IMR-90 (cell line): ENCODE results near the gene SLC38A11. TPM values are rescaled to one million over a fixed set of nuclear protein-coding genes. Genes with fewer than 3 reads are reported as not detected.

Experiments used
- ATAC-seq: fragments of 200-7000 bp; cut with Tn5 transposase; 2 replicates; pipeline ENCODE4 v1.9.1; 2020; ENCODE audit warnings: low read depth, mild to moderate bottlenecking, moderate library complexity
- BruUV-seq: library from RNA; stranded (reverse); fragments of 400-500 nt; replicated peaks from 2 replicates; lab custom pipeline; 2021; lab: Mats Ljungman, UMichigan
- CTCF ChIA-PET: fragments of 300-600 bp; formaldehyde crosslinking; extraction: SDS; loops from one replicate; lab custom pipeline; 2021; ENCODE audit warnings: antibody characterized with exemption; lab: Yijun Ruan, JAX
- POLR2A ChIA-PET: fragments of 300-600 bp; sonication (Branson Sonifier 250); formaldehyde crosslinking; loops from one replicate; lab custom pipeline; 2022; ENCODE audit warnings: antibody characterized with exemption; ENCODE audit not compliant: unreplicated experiment; lab: Charles Lee
- DNase-seq: peaks from one replicate; pipeline ENCODE4 v3.0.0; 2013
- H2AFZ ChIP-seq: replicated peaks from 2 replicates; pipeline ENCODE3; 2013; ENCODE audit warnings: low read length, mild to moderate bottlenecking; ENCODE audit not compliant: poor library complexity
- H2AK5ac ChIP-seq: 2 replicates; pipeline ENCODE4 v1.6.1; 2013; ENCODE audit warnings: low read depth, low read length, inconsistent platforms
- H2AK9ac ChIP-seq: replicated peaks from 2 replicates; pipeline ENCODE3; 2013; ENCODE audit warnings: mild to moderate bottlenecking, low read depth, low read length, moderate library complexity; ENCODE audit not compliant: poor library complexity
- H2BK120ac ChIP-seq: 2 replicates; pipeline ENCODE4 v1.6.1; 2013; ENCODE audit warnings: low read depth, low read length, inconsistent platforms
- H2BK15ac ChIP-seq: 3 replicates; pipeline ENCODE4 v1.6.1; 2013; ENCODE audit warnings: low read depth, low read length, inconsistent platforms
- H2BK20ac ChIP-seq: 2 replicates; pipeline ENCODE4 v1.6.1; 2013; ENCODE audit warnings: low read depth, mild to moderate bottlenecking, inconsistent platforms, low read length, moderate library complexity
- H2BK5ac ChIP-seq: 2 replicates; pipeline ENCODE4 v1.6.1; 2013; ENCODE audit warnings: mild to moderate bottlenecking, low read depth, low read length, inconsistent platforms; ENCODE audit not compliant: poor library complexity, severe bottlenecking
- H3K14ac ChIP-seq: replicated peaks from 2 replicates; pipeline ENCODE4 v1.6.1; 2013; ENCODE audit warnings: low read depth, low read length, inconsistent platforms
- H3K18ac ChIP-seq: 2 replicates; pipeline ENCODE4 v1.6.1; 2013; ENCODE audit warnings: low read depth, low read length, control low read depth
- H3K23ac ChIP-seq: 2 replicates; pipeline ENCODE4 v1.6.1; 2013; ENCODE audit warnings: low read depth, low read length, inconsistent platforms
- H3K27ac ChIP-seq: 2 replicates; pipeline ENCODE4 v1.5.1; 2013; ENCODE audit warnings: mild to moderate bottlenecking, control low read depth, low read length; ENCODE audit not compliant: insufficient read depth
- H3K27me3 ChIP-seq: 2 replicates; pipeline ENCODE4 v1.6.1; 2013; ENCODE audit warnings: low read length; ENCODE audit not compliant: control insufficient read depth, insufficient read depth
- H3K36me3 ChIP-seq: 2 replicates; pipeline ENCODE4 v1.6.1; 2013; ENCODE audit warnings: low read length, mixed read lengths; ENCODE audit not compliant: control insufficient read depth, insufficient read depth
- H3K4ac ChIP-seq: 2 replicates; pipeline ENCODE4 v1.6.1; 2013; ENCODE audit warnings: low read depth, low read length, inconsistent platforms
- H3K4me1 ChIP-seq: 2 replicates; pipeline ENCODE4 v1.6.1; 2013; ENCODE audit warnings: low read length, mixed read lengths; ENCODE audit not compliant: control insufficient read depth, insufficient read depth
- H3K4me2 ChIP-seq: 2 replicates; pipeline ENCODE4 v1.6.1; 2013; ENCODE audit warnings: low read depth, mild to moderate bottlenecking, control low read depth, low read length, moderate library complexity
- H3K4me3 ChIP-seq: 2 replicates; pipeline ENCODE4 v1.5.1; 2013; ENCODE audit warnings: low read depth, mild to moderate bottlenecking, control low read depth, low read length, moderate library complexity; ENCODE audit not compliant: insufficient read depth
- H3K56ac ChIP-seq: 2 replicates; pipeline ENCODE4 v1.6.1; 2013; ENCODE audit warnings: low read length, inconsistent platforms; ENCODE audit not compliant: insufficient read depth; ENCODE audit errors: extremely low read depth
- H3K79me1 ChIP-seq, 2 experiments: 2 replicates each; pipeline ENCODE4 v1.6.1; 2013; ENCODE audit warnings: low read length in 2 of 2, inconsistent platforms in 1 of 2, low read depth in 1 of 2
- H3K9ac ChIP-seq: 2 replicates; pipeline ENCODE4 v1.6.1; 2013; ENCODE audit warnings: low read depth, low read length, control low read depth
- H3K9me1 ChIP-seq: 2 replicates; pipeline ENCODE4 v1.6.1; 2013; ENCODE audit warnings: low read length, inconsistent platforms; ENCODE audit not compliant: insufficient read depth
- H3K9me3 ChIP-seq: 2 replicates; pipeline ENCODE4 v1.6.1; 2013; ENCODE audit warnings: low read length; ENCODE audit not compliant: control insufficient read depth, insufficient read depth
- H4K20me1 ChIP-seq: 2 replicates; pipeline ENCODE4 v1.6.1; 2013; ENCODE audit warnings: low read length, inconsistent platforms; ENCODE audit not compliant: insufficient read depth
- H4K5ac ChIP-seq: 2 replicates; pipeline ENCODE4 v1.6.1; 2013; ENCODE audit warnings: mild to moderate bottlenecking, low read depth, low read length, control low read depth
- H4K8ac ChIP-seq, 2 experiments: 2 replicates each; pipeline ENCODE4 v1.6.1; 2013; ENCODE audit warnings: low read depth in 2 of 2, low read length in 2 of 2, control low read depth in 1 of 2, inconsistent platforms in 1 of 2
- H4K91ac ChIP-seq: 2 replicates; pipeline ENCODE4 v1.6.1; 2013; ENCODE audit warnings: low read depth, low read length, inconsistent platforms; ENCODE audit not compliant: insufficient read depth
- CEBPB ChIP-seq: IDR thresholded peaks from 2 replicates; pipeline ENCODE4 v1.6.1; 2012; ENCODE audit warnings: low read depth, low read length, improper control_type of control experiment
- CHD1 ChIP-seq: IDR thresholded peaks from 2 replicates; pipeline ENCODE4 v1.6.1; 2012; ENCODE audit warnings: low read depth, low read length, improper control_type of control experiment
- FOS ChIP-seq: fragments of 150-350 bp; IDR thresholded peaks from 2 replicates; pipeline ENCODE4 v1.6.1; 2016; ENCODE audit warnings: low read depth, low read length
- MAFK ChIP-seq: IDR thresholded peaks from 2 replicates; pipeline ENCODE4 v1.6.1; 2012; ENCODE audit warnings: low read depth, low read length, improper control_type of control experiment
- MXI1 ChIP-seq: IDR thresholded peaks from 2 replicates; pipeline ENCODE4 v1.6.1; 2012; ENCODE audit warnings: low read depth, mild to moderate bottlenecking, low read length, moderate library complexity, borderline replicate concordance
- NFE2L2 ChIP-seq: fragments of 150-350 bp; IDR thresholded peaks from 2 replicates; pipeline ENCODE4 v1.6.1; 2016; ENCODE audit warnings: low read depth, mild to moderate bottlenecking, low read length
- POLR2A ChIP-seq: IDR thresholded peaks from 2 replicates; pipeline ENCODE4 v1.6.1; 2012; ENCODE audit warnings: mild to moderate bottlenecking, low read depth, low read length
- RAD21 ChIP-seq: IDR thresholded peaks from 2 replicates; pipeline ENCODE4 v1.6.1; 2012; ENCODE audit warnings: low read length, improper control_type of control experiment
- RCOR1 ChIP-seq: IDR thresholded peaks from 2 replicates; pipeline ENCODE4 v1.6.1; 2012; ENCODE audit warnings: mild to moderate bottlenecking, low read length, improper control_type of control experiment; ENCODE audit not compliant: insufficient replicate concordance
- RFX5 ChIP-seq: IDR thresholded peaks from 2 replicates; pipeline ENCODE4 v1.8.0; 2012; ENCODE audit warnings: low read depth, mild to moderate bottlenecking, low read length, moderate library complexity
- WGBS, 2 experiments: methylation state at CpG; one replicate each; pipeline versions ENCODE4 v1.1.5 to v1.1.7; 2013; ENCODE audit warnings: missing lambda C conversion rate in 2 of 2; ENCODE audit not compliant: insufficient read length in 1 of 2; ENCODE audit errors: extremely low coverage in 2 of 2; 5-methylcytosine and 5-hydroxymethylcytosine counted together
- dilution Hi-C: fragments of 300-500 bp; cut with HindIII; formaldehyde crosslinking; loops from one replicate; pipeline ENCODE4 v1.14.3; 2018; ENCODE audit warnings: low sequenced_read_pairs; ENCODE audit not compliant: unreplicated experiment
- in situ Hi-C: fragments of 300-500 bp; cut with MboI; formaldehyde crosslinking; loops from 3 replicates; pipeline ENCODE4 v1.14.3; 2019; ENCODE audit warnings: low sequenced_read_pairs, inconsistent platforms, mixed read lengths
- intact Hi-C: fragments of 100-400 bp; cut with micrococcal nuclease; formaldehyde crosslinking; loops from 2 replicates; pipeline ENCODE4 v1.10.0; 2022
- polyA plus RNA-seq, 3 experiments: library from polyadenylated mRNA; depleted of rRNA; stranded (reverse); fragments of >200 nt; gene quantifications; 2 replicates each; pipeline ENCODE4 v1.2.3, GENCODE V29; 2012; ENCODE audit warnings: low replicate concordance in 1 of 3
- total RNA-seq: library from RNA; depleted of rRNA; stranded (reverse); fragments of >200 nt; gene quantifications from 2 replicates; pipeline ENCODE4 v1.2.3, GENCODE V29; 2012
- TF ChIP-seq, protein P1 (sequence below): conservative IDR thresholded peaks from 2 replicates; pipeline ENCODE4 v1.5.1; 2012; ENCODE audit warnings: mild to moderate bottlenecking, low read depth, low read length, improper control_type of control experiment
- TF ChIP-seq, protein P2 (sequence below): fragments of 150-350 bp; IDR thresholded peaks from 2 replicates; pipeline ENCODE4 v1.6.1; 2016; ENCODE audit warnings: low read depth, mild to moderate bottlenecking, low read length, moderate library complexity, borderline replicate concordance

The SLC38A11 gene
- total and polyA plus RNA-seq, 2 of the 4 experiments (the other 2 are of a cell fraction): 0.18 to 0.21 TPM

DNA sequence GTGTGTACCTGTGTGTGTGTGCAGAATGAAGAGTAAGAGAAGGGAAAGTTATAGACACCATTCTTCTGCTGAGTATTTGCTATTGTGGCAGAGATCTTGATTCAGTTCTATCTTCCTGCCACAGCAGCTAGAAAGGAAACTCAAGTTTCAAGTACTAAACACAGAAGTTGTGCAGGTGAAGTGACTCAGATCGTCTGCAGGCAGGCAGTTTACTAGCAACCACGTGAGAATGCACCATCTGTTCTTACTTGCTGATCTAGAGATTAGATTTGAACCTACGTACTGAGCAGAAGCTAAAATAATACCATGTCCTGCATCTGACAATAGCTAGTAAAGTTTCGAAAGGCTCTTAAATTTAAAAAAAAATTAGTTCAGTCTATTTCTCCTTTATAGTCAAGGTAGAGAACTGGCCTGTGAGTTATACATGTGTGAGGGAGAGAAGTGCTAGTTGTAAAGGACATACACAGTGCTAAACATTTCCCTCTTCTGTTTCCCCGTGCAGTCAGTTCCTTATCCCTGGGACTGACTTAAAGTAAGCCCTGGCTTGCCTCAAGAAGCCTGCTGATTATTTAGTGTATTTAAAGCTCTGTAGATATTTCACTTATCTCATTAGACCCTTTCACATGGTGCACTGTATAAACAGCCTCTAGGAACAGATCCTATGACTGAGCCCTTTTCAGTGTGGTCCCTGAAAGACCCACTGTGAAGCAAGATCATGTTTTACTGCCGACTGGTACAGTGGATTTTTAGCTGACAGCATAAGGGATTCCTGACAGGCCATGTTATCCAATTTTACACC is 45.0 kb downstream of the SLC38A11 start (continued):
- TF ChIP-seq, protein P1, sequence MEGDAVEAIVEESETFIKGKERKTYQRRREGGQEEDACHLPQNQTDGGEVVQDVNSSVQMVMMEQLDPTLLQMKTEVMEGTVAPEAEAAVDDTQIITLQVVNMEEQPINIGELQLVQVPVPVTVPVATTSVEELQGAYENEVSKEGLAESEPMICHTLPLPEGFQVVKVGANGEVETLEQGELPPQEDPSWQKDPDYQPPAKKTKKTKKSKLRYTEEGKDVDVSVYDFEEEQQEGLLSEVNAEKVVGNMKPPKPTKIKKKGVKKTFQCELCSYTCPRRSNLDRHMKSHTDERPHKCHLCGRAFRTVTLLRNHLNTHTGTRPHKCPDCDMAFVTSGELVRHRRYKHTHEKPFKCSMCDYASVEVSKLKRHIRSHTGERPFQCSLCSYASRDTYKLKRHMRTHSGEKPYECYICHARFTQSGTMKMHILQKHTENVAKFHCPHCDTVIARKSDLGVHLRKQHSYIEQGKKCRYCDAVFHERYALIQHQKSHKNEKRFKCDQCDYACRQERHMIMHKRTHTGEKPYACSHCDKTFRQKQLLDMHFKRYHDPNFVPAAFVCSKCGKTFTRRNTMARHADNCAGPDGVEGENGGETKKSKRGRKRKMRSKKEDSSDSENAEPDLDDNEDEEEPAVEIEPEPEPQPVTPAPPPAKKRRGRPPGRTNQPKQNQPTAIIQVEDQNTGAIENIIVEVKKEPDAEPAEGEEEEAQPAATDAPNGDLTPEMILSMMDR: no peak

DNA sequence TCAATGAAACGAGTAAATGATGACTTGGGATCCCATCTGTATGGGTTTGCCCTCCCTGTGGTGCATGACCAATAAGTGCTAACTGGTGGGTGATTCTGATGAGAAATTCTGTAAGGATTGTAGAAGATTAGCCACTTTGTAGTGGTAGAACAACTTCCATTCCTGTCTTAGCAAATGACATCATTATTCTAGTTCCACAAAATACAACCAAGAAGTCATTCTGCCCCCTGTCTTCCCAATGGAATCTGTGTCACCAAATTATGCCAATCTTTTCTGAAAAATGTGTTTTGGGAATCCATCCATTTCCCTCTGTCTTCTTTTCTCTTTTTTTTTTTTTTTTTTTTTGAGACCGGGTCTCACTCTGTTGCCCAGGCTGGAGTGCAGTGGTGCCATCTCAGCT is 48.4 kb downstream of the SLC38A11 start:
- Histone ChIP-seq H2AK9ac (no peak overlapping the region), H3K56ac (no peak overlapping the region), H4K91ac (no peak overlapping the region), H4K5ac (no peak overlapping the region), H3K14ac (no peak overlapping the region), H3K9ac (no peak overlapping the region), H3K36me3 (no peaks in the 10 kb centered on the region), H3K4me1 (peaks cover 11% of the 10 kb centered on the region), H2AK5ac (no peak overlapping the region), H3K79me1 (no peaks in the 10 kb centered on the region), H2BK120ac (no peak overlapping the region), H2BK15ac (no peak overlapping the region), H4K20me1 (no peaks in the 10 kb centered on the region), H2BK5ac (no peak overlapping the region), H3K4me2 (no peak overlapping the region), H2AFZ (no peak overlapping the region), H3K4ac (no peak overlapping the region), H3K18ac (no peak overlapping the region), H3K9me3 (no peaks in the 10 kb centered on the region), H3K23ac (no peak overlapping the region), H3K27me3 (no peaks in the 10 kb centered on the region), H3K4me3 (no peak overlapping the region), H2BK20ac (no peak overlapping the region), H4K8ac (no peak overlapping the region), H3K27ac (no peak overlapping the region), H3K9me1 (0 out of 2 replicates have a peak, but pooled peaks cover 2% of the 10 kb centered on the region)
- no CpG with 5 or more reads among the region's 2 CpGs for WGBS, 2 experiments
- intact Hi-C loops (no loop called here), dilution Hi-C loops (no loop called here), in situ Hi-C loops (loop anchor here (25.0 kb wide), 1 partner anchor 170 kb away; no protein-coding TSS in a partner anchor)
- no peak for DNase-seq
- BruUV-seq: no TSS peak
- ChIA-PET POLR2A (no interaction called here), CTCF (no interaction called here)
- TF ChIP-seq FOS: no peak
- TF ChIP-seq RAD21: no peak
- TF ChIP-seq, protein P2, sequence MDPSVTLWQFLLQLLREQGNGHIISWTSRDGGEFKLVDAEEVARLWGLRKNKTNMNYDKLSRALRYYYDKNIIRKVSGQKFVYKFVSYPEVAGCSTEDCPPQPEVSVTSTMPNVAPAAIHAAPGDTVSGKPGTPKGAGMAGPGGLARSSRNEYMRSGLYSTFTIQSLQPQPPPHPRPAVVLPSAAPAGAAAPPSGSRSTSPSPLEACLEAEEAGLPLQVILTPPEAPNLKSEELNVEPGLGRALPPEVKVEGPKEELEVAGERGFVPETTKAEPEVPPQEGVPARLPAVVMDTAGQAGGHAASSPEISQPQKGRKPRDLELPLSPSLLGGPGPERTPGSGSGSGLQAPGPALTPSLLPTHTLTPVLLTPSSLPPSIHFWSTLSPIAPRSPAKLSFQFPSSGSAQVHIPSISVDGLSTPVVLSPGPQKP: no peak
- TF ChIP-seq MAFK: no peak
- no peak for TF ChIP-seq CHD1
- TF ChIP-seq NFE2L2: no peak
- TF ChIP-seq CEBPB: no peak
- TF ChIP-seq RCOR1: no peak
- TF ChIP-seq POLR2A: no peak
- TF ChIP-seq MXI1: no peak
- no peak for TF ChIP-seq RFX5
- ATAC-seq: no peak
